GM15510 (cell line): ENCODE measurements around the gene LAGE3.

Experiments
- POLR2A ChIP-seq: IDR thresholded peaks from 3 replicates; pipeline ENCODE4 v1.6.1; 2011; ENCODE audit warnings: borderline replicate concordance; ENCODE audit not compliant: insufficient read length; ENCODE audit errors: extremely low read depth

LAGE3 gene, protein sequence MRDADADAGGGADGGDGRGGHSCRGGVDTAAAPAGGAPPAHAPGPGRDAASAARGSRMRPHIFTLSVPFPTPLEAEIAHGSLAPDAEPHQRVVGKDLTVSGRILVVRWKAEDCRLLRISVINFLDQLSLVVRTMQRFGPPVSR

DNA sequence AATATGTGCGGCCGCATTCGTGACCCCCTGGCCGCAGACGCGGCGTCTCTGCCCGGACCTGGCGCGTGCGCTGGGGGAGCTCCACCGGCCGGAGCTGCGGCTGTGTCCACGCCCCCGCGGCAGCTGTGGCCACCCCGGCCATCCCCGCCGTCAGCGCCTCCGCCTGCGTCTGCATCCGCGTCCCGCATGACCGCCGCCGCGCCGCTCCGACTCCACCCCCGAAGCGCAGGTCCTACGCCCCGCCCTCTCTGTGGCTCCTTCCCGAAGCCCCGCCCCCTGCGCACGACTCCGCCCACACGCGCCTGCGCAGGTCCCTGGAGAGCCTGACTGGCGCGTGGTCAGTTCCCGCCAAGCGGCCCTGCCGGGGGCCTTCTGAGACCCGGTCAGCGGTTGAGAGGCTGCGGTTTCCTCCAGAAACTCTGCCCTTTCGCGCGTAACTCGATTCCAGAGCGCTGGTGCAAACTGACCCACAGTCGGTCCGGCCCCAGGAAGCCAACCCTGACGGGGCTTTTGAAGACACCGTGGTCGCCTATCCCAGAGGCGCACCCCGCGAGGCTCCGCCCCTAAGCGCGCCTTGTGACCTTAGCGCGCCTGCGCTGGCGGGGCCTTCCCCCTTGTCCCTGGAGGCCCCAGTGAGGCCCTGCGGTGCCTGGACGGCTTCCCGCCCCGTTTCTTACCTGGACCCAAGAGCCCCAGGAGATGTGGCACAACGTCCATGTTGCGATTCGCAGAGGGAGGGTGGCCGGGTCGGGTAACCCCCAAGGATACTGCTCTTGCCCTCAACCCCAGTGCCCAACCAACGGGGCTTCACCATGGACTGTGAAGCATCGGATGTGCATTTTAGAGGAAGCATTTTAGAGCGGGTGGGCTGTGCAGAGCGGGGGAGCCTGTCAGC is at the start of gene LAGE3:
TSS of gene LAGE3 (minus strand) at position 554 of the 895 bp plus-strand sequence. CDS start at position 188, 366 bp downstream.
- TF ChIP-seq POLR2A = peak; percentile 74

DNA sequence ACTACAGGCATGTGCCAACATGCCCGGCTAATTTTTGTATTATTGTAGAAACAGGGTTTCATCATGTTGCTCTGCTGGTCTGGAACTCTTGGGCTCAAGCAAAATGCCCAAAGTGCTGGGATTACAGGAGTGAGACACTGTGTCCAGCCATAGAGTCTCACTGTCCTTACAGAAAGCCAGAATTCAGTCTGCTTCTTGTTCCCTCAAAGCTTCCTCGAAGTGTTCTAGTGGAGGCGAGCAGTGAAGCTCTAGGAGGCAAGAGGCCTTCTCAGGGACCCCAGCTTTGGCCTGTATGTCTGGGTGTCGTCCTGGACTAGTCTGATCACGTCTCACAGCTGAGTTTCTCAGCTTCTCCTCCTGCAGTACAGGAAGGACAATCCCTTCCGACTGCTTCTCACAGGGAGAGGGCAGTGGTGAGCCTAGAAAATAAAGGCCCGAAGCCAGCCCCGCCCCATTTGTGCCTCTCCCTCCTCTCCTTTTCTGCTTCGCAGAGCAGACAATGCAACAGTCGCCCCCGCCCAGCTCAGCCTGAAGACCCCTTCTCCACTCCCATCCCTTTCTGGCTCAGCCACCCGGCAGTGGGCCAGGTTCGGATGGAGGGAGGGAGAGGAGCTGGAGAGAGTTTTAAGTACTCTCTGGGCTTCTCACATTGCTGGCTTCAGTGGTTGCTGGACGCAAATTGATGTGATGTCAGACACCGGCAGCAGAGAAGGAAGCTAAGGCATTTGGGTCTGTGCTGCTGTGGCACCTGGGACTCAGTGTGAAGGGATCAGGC is 48.0 kb upstream of the LAGE3 start:
- no peak for TF ChIP-seq POLR2A

DNA sequence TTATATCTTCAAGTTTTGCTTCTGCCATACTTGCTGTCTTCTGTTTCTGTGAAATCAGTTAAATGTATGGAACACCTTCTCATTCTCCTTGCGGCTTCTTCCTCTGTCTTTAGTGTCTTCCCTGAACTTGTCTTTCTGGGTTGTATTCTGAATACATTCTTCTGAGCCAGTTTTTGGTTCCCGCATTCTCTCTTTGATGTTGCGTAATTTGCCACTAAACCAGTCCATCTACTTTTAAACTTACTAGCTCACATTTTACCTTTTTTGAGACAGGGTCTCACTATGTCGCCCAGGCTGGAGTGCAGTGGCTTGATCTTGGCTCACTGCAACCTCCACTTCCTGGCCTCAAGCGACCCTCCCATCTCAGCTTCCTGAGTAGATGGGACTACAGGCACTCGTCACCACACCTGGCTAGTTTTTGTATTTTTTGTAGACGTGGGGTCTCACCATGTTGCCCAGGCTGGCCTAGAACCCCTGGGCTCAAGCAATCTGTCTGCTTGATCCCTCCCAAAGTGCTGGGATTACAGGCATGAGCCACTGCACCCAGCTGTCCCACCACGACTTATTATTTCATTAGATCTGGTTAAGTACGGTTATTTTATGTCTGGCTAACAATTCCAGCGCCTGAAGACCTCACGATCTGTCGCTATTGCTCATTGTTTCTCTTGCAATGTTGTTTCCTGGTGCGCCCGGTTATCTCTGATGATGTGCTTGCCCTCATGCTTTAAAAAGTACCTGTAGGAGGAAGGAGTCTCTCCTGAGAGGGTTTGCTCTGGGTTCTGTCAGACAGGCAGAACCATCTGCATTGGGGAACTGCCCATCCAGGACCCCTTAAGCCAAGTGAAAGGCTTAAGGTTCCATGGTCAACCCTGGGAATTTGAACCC is 46.8 kb upstream of the LAGE3 start:
- no peak for TF ChIP-seq POLR2A

DNA sequence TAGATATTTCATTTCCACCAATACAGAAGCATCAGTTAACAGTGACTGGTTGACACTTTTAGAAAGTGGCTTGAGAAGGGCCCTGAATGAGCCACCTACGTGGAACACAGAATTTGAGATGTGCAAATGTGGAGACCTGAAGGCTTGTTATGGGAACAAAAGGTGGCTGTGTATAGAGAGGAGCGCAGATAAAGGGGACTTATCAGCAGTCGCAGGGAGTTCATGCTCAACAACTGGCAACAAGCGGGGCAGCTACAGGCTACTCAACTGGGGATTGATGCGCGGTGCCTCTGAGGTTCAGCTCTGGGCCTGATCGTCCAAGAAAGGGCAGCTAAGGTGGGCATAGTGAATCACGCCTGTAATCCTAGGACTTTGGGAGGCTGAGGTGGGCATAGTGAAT is 40.3 kb upstream of the LAGE3 start:
- no peak for TF ChIP-seq POLR2A

DNA sequence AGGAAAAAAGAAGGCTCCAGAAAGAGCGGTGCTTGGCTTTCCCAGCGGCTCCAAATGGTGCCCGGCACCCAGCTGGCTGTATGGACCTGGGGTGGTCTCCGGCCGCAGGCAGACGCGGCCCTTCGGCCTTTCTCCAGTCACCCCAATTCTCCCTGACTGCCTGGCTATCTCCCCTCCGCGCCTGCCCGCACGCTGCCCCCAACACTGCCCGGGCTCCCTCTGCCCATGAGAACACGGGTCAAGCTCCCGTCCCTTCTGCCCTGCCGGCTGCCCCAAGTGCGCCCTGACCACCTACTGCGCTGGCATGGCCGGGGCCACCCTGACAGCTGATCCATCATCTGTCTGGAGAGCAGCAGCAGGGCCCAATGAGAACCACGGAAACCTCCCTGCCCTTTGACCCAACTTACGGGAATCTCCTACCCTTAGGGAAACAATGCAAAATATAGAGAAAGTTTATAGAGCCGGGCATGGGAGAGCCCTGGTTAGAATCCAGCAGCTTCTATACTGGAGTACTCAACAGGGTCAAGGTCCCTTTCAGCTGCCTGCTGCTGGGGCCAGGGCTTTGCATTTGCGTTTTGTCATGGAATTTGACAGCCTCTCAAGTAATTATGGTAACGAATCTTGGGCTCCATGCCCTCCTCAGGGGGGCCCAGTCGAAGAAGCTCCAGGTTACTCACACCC is 38.2 kb upstream of the LAGE3 start:
- no peak for TF ChIP-seq POLR2A

DNA sequence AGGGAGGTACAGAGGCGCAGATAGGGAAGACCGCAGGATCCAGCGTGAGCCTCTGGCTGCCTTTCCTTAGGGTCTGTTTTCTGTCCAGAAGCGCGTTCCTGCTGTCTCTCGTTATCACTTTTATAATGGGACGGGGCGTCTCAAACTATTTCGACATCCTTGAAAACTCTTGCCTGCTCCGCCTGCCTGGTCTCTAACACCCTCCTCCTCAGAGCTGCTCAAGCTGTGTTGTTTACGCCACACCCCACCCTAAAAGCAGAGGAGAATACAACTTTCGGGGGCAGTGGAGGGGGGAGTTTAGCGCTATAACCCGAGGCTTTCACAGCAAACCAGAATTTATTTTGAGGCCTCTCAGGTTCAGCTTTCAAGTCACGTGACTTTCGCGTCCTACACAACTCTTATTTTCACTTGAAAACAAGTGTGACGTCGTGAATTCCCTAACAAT is 37.6 kb upstream of the LAGE3 start:
- TF ChIP-seq POLR2A = no peak

DNA sequence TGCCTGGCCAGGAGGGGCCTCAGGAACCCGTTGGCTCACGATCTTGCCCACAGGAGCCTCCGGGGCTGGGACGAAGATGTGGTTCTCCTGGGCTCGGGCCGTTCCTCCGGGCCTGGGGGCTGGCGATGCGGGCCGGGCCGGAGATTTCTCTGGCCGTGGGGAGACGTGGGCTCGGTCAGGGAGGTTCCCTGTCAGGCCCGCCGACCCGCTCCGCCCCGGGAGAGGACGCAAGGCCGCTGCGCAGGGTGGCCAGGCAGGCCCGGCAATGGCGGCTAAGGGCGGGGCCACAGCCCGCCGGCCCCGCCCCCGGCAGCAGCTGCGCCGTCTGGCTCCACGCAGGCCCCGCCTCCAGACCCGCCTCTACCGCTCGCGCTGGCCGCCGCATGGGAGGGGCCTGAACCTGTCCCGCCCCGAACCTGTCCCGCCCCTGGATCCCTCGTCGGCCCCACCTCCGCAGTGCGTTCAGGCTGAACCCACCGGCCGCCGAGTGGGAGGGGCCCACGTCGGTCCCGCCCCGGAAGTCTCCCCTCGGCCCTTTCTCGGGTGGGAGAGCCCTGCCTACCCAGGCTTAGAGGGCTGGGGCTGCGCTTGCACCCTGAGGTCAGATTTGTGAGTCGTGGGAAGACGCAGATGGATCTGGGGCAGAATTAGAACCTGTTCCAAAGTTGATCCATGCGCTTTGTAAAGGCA is 37.0 kb upstream of the LAGE3 start, which contains the start of gene FAM3A:
TSS of gene FAM3A (minus strand) at position 267 of the 690 bp plus-strand sequence. CDS start 460 bp downstream, outside the sequence.
- TF ChIP-seq POLR2A = peak; percentile 75

DNA sequence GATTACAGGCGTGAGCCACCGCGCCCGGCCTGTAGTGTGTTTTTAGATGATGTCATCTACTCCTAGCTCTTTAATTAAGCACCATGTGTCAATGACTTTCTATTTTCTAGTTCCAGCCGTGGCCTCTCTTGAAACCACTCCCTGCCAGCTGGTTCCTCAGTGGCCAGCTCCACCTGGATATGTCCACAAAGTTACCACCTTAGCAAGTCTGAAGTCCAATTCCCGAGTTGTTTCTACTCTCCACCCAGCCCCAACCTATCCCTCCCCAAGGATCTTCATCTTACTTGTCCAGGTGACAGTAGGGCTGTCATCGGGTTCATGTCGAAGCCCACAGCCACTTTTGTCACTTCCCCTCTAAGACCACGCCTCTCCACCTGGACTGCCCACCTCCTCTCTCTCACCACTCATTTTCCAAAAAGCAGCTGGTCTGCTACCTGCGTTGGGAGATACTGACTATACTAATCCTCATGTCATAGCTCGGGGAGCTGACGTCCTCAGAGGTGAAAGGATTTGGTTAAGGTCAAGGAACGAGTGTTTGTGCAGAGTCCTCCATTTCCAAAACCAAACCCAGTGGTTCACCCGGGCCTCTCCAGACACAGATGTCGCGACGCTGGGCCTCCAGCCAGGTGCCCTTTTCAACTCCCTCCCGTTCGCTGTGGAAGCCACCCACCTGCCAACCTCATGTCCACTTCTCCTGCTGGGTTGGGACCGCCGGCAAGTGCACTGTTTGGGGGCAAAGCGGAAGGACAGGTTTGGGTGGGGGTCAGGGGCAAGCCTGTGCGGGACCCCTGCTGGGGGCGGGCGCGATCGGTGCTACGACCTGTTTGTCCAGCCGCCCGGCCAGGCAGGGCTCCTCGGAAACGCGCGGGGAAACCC is 36.2 kb upstream of the LAGE3 start:
- no peak for TF ChIP-seq POLR2A

DNA sequence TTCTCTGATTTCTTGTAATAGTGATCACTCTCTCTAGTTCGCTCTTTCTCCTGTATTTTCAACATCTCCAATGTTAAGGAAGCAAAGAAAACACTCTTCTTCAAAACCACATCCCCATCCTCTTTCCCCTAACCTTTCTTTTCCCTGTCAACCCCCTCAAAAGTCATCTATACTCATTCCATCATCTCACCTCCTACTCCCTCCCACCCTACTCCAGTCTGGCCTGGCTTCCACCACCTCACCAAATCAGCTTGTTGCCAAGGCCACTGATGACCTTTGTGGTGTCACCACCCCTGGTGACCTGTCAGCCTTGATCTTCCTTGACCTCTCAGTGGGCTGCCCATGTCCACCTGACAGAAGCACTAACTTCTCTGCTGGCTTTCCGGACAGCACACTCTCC is 34.6 kb upstream of the LAGE3 start:
- TF ChIP-seq POLR2A = no peak

DNA sequence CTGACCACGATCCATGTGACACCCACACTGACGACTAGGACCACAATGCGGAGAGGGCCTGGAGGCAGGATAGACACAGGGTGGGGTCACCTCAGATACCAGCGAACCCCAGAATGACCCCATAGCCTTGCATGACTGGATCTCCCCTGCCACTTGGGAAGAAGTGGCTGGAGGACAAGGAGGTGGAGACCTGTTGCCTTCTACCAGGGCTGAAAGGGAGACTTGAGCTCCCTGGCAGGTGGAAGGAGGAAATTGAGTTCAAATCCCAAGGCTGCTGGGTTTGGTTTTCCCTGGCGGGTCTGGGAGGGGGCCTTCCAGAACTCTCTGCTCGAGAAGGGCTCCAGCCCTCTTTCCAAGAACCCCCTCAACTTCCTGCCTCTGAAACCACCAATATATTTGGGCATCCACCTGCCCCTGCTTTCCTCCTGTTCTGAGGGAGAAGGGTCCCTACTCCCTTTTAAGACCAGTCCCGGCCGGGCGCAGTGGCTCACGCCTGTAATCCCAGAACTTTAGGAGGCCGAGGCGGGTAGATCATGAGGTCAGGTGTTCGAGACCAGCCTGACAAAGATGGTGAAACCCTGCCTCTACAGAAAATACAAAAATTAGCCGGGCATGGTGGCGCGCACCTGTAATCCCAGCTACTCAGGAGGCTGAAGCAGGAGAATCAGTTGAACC is 33.9 kb upstream of the LAGE3 start:
- no peak for TF ChIP-seq POLR2A

DNA sequence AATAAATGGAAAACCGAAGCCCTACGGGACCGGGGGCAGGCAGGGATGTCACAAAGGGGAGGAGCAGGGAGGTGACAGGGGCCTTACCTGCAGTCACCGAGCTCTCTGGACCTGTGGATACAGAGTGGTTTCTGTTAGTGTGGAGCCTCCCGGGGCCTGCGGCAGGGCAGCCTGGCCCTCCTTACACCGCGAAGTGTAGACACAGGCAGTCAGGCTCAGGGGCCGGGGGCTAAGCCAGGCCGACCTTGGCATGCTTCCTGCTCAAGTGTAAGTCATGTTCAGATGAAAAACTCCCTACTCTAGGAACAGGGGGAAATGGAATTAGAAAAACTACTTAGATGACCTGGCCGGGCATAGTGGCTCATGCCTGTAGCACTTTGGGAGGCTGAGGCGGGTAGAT is 32.7 kb upstream of the LAGE3 start:
- no peak for TF ChIP-seq POLR2A

DNA sequence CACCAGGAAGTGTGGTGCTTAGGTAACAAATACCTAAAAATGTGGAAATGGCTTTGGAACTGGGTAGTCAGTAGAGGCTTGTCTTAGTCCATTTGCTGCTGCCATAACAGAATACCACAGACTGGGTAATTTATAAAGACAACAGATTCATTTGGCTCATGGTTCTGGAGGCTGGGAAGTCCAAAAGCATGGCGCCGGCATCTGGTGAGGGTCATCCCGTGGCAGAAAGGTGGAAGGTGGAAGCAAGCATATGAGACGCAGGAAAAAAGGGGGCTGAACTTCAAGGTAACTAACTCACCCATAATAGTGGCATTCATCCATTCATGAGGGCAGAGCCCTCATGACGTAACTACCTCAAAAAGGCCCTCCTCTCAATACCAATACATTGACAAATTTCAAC is 30.4 kb upstream of the LAGE3 start:
- no peak for TF ChIP-seq POLR2A
